Bronchial epithelial cell (primary cell): ENCODE data around the gene CACNG1. TPM values are rescaled to one million over a fixed set of nuclear protein-coding genes. Genes with fewer than 3 reads are reported as not detected.

Experiments used
- DNase-seq: peaks from one replicate; pipeline ENCODE4 v3.0.0-alpha.2; 2010; ENCODE audit warnings: low read depth
- FAIRE-seq: peaks from 2 replicates; lab custom pipeline; 2011; peaks lifted over from hg19 to GRCh38; lab: Jason Lieb, UNC
- H3K27me3 ChIP-seq: 2 replicates; pipeline ENCODE4 v1.5.1; 2011; ENCODE audit warnings: low read length; ENCODE audit not compliant: control insufficient read depth, insufficient read depth
- H3K36me3 ChIP-seq: 2 replicates; pipeline ENCODE4 v1.5.1; 2011; ENCODE audit warnings: low read length; ENCODE audit not compliant: control insufficient read depth, insufficient read depth
- H3K4me3 ChIP-seq: 2 replicates; pipeline ENCODE4 v1.5.1; 2011; ENCODE audit warnings: mild to moderate bottlenecking, low read depth, low read length, control low read depth
- total RNA-seq: library from RNA; depleted of rRNA; stranded (reverse); fragments of >200 nt; gene quantifications from 2 replicates; pipeline ENCODE4 v1.2.1, GENCODE V29; 2014
- TF ChIP-seq, protein P1 (sequence below): IDR thresholded peaks from 2 replicates; pipeline ENCODE4 v1.5.1; 2011; ENCODE audit warnings: mild to moderate bottlenecking, moderate library complexity, low read length, control low read depth, inconsistent platforms; ENCODE audit not compliant: insufficient read depth, severe bottlenecking

CACNG1 gene
- total RNA-seq, 1 donor from 2014 or later, result not detected

DNA sequence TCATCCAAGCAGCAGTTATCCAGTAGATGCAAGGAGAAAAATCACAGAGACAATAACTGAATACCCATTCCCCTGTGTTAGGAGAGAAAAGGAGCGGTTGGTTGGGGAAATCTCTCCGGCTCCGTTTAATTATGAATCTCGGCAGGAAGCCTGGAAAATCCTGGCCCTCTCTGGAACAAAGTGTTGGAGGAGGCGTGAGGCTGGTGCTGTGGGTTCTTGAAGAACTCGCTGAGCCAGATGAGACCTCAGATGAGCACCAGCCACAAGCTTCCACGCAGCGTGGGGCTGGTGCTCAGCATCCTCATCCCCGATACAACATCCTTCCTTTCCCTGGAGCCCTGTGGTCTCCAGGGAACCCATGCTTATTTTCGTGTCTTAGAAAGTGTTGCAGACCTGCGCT is 40.2 kb upstream of the CACNG1 start:
- Histone ChIP-seq H3K36me3 (no peaks in the 10 kb centered on the region), H3K4me3 (no peak overlapping the region), H3K27me3 (peaks cover 2% of the 10 kb centered on the region)
- TF ChIP-seq, protein P1, sequence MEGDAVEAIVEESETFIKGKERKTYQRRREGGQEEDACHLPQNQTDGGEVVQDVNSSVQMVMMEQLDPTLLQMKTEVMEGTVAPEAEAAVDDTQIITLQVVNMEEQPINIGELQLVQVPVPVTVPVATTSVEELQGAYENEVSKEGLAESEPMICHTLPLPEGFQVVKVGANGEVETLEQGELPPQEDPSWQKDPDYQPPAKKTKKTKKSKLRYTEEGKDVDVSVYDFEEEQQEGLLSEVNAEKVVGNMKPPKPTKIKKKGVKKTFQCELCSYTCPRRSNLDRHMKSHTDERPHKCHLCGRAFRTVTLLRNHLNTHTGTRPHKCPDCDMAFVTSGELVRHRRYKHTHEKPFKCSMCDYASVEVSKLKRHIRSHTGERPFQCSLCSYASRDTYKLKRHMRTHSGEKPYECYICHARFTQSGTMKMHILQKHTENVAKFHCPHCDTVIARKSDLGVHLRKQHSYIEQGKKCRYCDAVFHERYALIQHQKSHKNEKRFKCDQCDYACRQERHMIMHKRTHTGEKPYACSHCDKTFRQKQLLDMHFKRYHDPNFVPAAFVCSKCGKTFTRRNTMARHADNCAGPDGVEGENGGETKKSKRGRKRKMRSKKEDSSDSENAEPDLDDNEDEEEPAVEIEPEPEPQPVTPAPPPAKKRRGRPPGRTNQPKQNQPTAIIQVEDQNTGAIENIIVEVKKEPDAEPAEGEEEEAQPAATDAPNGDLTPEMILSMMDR, result no peak
- FAIRE-seq, result no peak
- no peak for DNase-seq

DNA sequence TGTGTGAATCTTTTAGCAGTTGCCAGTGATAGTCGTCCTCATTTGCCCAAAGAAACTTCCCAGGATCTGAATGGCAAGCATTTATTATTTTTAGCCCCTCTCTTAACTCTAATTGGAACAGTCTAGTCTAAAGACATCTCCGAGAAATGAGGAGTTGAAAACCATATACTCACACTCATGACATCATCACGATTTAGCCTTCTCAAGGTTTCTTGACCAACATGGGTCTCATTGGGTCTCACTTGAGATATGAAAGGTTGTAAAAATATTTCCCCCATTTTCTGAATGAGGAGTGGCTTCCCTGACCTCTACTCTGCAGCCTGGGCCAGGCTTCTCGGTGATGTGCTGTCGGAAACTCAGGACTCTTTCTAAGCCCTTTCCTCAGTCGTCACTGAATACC is 37.1 kb upstream of the CACNG1 start:
- Histone ChIP-seq H3K27me3 (peaks cover 2% of the 10 kb centered on the region), H3K36me3 (no peaks in the 10 kb centered on the region), H3K4me3 (no peak overlapping the region)
- TF ChIP-seq, protein P1, result no peak
- FAIRE-seq (no peak), DNase-seq (no peak)

DNA sequence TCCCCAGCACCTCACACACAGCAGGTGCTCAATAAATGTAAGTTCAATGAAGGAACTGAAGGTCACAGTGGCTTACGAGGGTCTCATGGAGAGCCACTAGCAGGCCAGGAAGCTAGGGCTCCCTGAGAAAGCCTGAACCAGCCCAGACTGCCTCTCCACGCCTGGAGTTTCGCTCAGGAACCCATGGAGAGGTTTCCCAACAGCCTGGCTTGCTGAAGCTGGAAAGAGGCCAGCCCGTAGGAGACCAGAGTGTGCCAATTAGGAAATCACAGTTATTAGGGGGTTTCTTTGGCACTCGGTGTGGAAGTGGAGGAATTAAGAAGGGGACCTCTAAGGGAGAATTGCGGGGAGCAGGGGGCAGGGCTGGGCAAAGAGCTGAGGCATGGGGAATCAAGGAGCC is 36.3 kb upstream of the CACNG1 start:
- DNase-seq (no peak), FAIRE-seq (no peak)
- H3K4me3 ChIP-seq, result no peak overlapping the region
- TF ChIP-seq, protein P1, result no peak
- H3K27me3 ChIP-seq, result peaks cover 2% of the 10 kb centered on the region
- no peaks in the 10 kb centered on the region for H3K36me3 ChIP-seq

DNA sequence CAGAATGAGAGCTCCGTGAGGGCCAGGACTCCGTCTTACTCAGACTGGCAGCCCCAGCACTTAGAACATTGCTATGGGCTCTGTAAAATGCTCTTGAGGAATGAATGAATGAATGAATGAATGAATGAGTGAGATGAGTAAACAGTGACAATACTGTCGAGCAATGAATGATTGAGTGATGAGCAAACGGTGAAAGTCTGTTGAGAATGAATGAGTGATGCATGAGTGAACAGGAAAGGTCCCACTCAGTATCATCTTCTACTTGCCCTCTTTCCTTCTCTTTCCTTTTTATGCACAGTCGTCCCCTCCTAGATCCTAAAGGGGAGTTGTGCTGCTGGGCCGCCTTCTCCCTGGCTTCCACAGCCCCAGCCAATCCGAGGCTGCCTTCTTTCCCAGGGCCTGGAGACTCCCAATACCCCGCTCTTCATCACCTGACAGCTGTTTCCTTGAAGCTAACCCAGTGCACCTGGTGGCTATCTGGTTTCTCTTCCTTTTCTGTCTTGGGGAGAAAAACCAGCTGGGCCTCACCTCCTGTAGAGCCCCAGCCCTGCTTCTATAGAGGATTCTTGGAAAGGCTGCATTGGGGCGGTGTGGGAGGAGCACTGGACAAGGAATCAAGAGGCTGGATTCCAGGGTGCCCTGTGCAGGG is 32.7 kb upstream of the CACNG1 start:
- Histone ChIP-seq H3K27me3 (no peaks in the 10 kb centered on the region), H3K36me3 (no peaks in the 10 kb centered on the region), H3K4me3 (no peak overlapping the region)
- TF ChIP-seq, protein P1, result no peak
- FAIRE-seq (no peak), DNase-seq (no peak)

DNA sequence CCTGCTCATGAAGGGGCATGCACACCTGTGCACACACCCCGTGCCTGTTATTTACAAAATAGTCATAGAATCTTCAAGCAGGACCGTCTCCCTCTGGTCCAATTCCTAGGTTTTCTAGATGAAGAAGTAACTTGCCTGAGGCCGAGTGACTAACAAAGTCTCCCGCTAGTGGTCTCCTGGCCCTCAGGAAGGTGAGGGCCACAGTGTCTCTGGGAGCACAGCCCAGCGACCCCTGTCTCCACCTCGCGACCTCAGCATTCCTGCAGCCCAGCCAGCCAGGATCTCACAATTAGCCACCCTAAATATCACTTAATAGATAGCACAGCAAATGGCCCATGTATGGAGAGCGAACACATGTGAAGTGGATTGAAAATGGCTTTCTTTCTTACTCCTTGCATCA is 30.5 kb upstream of the CACNG1 start:
- Histone ChIP-seq H3K4me3 (no peak overlapping the region), H3K27me3 (no peaks in the 10 kb centered on the region), H3K36me3 (no peaks in the 10 kb centered on the region)
- TF ChIP-seq, protein P1, result no peak
- FAIRE-seq (no peak), DNase-seq (no peak)

DNA sequence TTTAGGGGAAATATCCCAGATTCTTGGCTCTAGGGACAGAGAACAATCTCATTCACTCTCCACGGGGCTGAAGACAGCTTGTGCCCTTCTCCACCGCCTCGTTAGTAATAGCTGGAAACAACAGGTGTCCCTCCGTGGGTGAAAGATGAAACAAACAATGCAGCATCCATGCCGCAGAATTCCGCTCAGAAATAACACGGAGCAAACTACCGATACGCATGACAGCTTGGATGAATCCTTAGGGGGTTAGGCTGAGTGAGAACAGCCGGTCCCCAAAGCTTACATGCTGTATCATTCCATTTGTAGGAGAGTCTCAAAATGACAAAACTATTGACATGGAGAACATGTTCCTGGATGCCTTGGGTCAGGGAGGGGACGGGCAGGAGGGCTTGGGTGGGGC is 29.4 kb upstream of the CACNG1 start:
- Histone ChIP-seq H3K36me3 (no peaks in the 10 kb centered on the region), H3K27me3 (no peaks in the 10 kb centered on the region), H3K4me3 (no peak overlapping the region)
- TF ChIP-seq, protein P1, result no peak
- FAIRE-seq, result no peak
- DNase-seq, result no peak
